Measurements from ENCODE around the gene RNF133.

- TF ChIP-seq CTCF (IDR thresholded peaks at IDR 0.05 in 2 of 3, conservative IDR thresholded peaks at IDR 0.05 in 1 of 3; ENCODE audit: control insufficient read depth in 2 of 3, extremely low read depth in 1 of 3, insufficient read depth in 1 of 3, low read depth in 3 of 3, low read length in 3 of 3), result no peak
- TF ChIP-seq JUND (IDR thresholded peaks at IDR 0.05; ENCODE audit: low read depth, low read length), result no peak
- no peak for TF ChIP-seq CHD1 (IDR thresholded peaks at IDR 0.05; ENCODE audit: low read depth, low read length)
- TF ChIP-seq RCOR1 (conservative IDR thresholded peaks at IDR 0.05; ENCODE audit: low read depth, low read length), result no peak
- no peak for TF ChIP-seq ESRRA (IDR thresholded peaks at IDR 0.05; ENCODE audit: low read length)
- TF ChIP-seq ZNF687 (IDR thresholded peaks at IDR 0.05), result no peak
- TF ChIP-seq SREBF2 (IDR thresholded peaks at IDR 0.05; ENCODE audit: low read length), result no peak
- no peak for TF ChIP-seq FOXM1 (IDR thresholded peaks at IDR 0.05; ENCODE audit: low read depth, low read length)
- TF ChIP-seq SMAD1 (IDR thresholded peaks at IDR 0.05; ENCODE audit: low read depth, partially characterized antibody), result no peak
- TF ChIP-seq GABPA (IDR thresholded peaks at IDR 0.05; ENCODE audit: low read depth), result no peak
- TF ChIP-seq ZNF274 (IDR thresholded peaks at IDR 0.05; ENCODE audit: insufficient read depth, insufficient read length), result no peak
Measured at GRCh38 chr7:122682815-122683550, 15.9 kb downstream of the RNF133 start.
